GM18511 (cell line): ENCODE results near the gene GAREM1.
"Not testable (repeated sequence)": the region's sequence is repeated elsewhere in the genome, so short reads cannot be mapped to it uniquely, and the experiment has no call there.

Experiments
- ATAC-seq: cut with Tn5 transposase; IDR thresholded peaks from one replicate; pipeline ENCODE4 v1.9.1; 2021; ENCODE audit warnings: mild to moderate bottlenecking, moderate library complexity; ENCODE audit not compliant: unreplicated experiment

GAREM1 gene

GRCh38 chr18:32371384-32371783 is 99.3 kb downstream of the GAREM1 start:
- ATAC-seq, result no peak

- ATAC-seq, result no peak
Measured at GRCh38 chr18:32368991-32369390, 101.7 kb downstream of the GAREM1 start.

- no peak for ATAC-seq
Measured at GRCh38 chr18:32368170-32368569, 102.5 kb downstream of the GAREM1 start.

- no peak for ATAC-seq
Measured at GRCh38 chr18:32366586-32367538, 103.8 kb downstream of the GAREM1 start.

GRCh38 chr18:32362484-32362883 is 108.2 kb downstream of the GAREM1 start:
- ATAC-seq, result no peak

GRCh38 chr18:32360682-32361345 is 109.9 kb downstream of the GAREM1 start:
- no peak for ATAC-seq

GRCh38 chr18:32358529-32358928 is 112.2 kb downstream of the GAREM1 start:
- ATAC-seq, result no peak

- ATAC-seq, result no peak
Measured at GRCh38 chr18:32358075-32358474, 112.6 kb downstream of the GAREM1 start.

- ATAC-seq, result no peak
Measured at GRCh38 chr18:32355896-32356295, 114.8 kb downstream of the GAREM1 start.

GRCh38 chr18:32354518-32354917 is 116.2 kb downstream of the GAREM1 start:
- no peak for ATAC-seq

GRCh38 chr18:32353257-32353656 is 117.4 kb downstream of the GAREM1 start:
- ATAC-seq, result no peak

GRCh38 chr18:32351032-32351431 is 119.7 kb downstream of the GAREM1 start:
- no peak for ATAC-seq

- no peak for ATAC-seq
Measured at GRCh38 chr18:32349728-32350395, 120.8 kb downstream of the GAREM1 start.

GRCh38 chr18:32346671-32347070 is 124.0 kb downstream of the GAREM1 start:
- no peak for ATAC-seq

GRCh38 chr18:32343634-32344033 is 127.0 kb downstream of the GAREM1 start:
- ATAC-seq, result no peak

GRCh38 chr18:32341112-32341511 is 129.6 kb downstream of the GAREM1 start:
- ATAC-seq, result not testable (repeated sequence)

GRCh38 chr18:32339045-32339444 is 131.6 kb downstream of the GAREM1 start:
- no peak for ATAC-seq

GRCh38 chr18:32337821-32338220 is 132.9 kb downstream of the GAREM1 start:
- no peak for ATAC-seq

- no peak for ATAC-seq
Measured at GRCh38 chr18:32337347-32337746, 133.3 kb downstream of the GAREM1 start.

GRCh38 chr18:32335228-32335627 is 135.5 kb downstream of the GAREM1 start:
- no peak for ATAC-seq

GRCh38 chr18:32333781-32334180 is 136.9 kb downstream of the GAREM1 start:
- no peak for ATAC-seq

GRCh38 chr18:32332708-32333107 is 138.0 kb downstream of the GAREM1 start:
- ATAC-seq, result no peak
